PFSK-1 (cell line): ENCODE data around the gene LHPP.

ENCODE experiments used
- FOXP2 ChIP-seq: optimal IDR thresholded peaks from 2 replicates; pipeline ENCODE3; 2011; ENCODE audit warnings: borderline replicate concordance, control low read depth, inconsistent platforms; ENCODE audit not compliant: insufficient read depth; ENCODE audit errors: extremely low read length, extremely low read depth
- POLR2AphosphoS5 ChIP-seq: IDR thresholded peaks from 2 replicates; pipeline ENCODE4 v1.6.1; 2012; ENCODE audit warnings: low read depth, mild to moderate bottlenecking, control low read depth, low read length, moderate library complexity
- REST ChIP-seq, 2 experiments: IDR thresholded peaks; 2 replicates each; pipeline versions ENCODE4 v1.6.1 to v1.8.0; 2011 to 2012; ENCODE audit warnings: low read depth in 2 of 2, low read length in 2 of 2, control low read depth in 1 of 2, inconsistent platforms in 1 of 2, mild to moderate bottlenecking in 1 of 2, moderate library complexity in 1 of 2; ENCODE audit not compliant: insufficient read depth in 1 of 2
- SIN3A ChIP-seq: IDR thresholded peaks from 2 replicates; pipeline ENCODE4 v1.6.1; 2012; ENCODE audit warnings: mild to moderate bottlenecking, low read length, moderate library complexity, borderline replicate concordance; ENCODE audit not compliant: insufficient read depth
- TAF1 ChIP-seq: IDR thresholded peaks from 2 replicates; pipeline ENCODE4 v1.6.1; 2012; ENCODE audit warnings: low read length, control low read depth, borderline replicate concordance; ENCODE audit not compliant: insufficient read depth

The LHPP gene

GRCh38 chr10:124605481-124605855 is 143.8 kb downstream of the LHPP start:
- TF ChIP-seq FOXP2 (no peak), SIN3A (no peak), TAF1 (no peak)

- no peak for TF ChIP-seq TAF1
- TF ChIP-seq REST (IDR thresholded peaks at IDR 0.05; ENCODE audit: insufficient read depth in 1 of 2, low read depth in 2 of 2, low read length in 2 of 2): no peak
- no peak for TF ChIP-seq SIN3A
- TF ChIP-seq FOXP2: no peak
- no peak for TF ChIP-seq POLR2AphosphoS5
Measured at GRCh38 chr10:124605856-124606812, 144.5 kb downstream of the LHPP start.

GRCh38 chr10:124606822-124607221 is 145.2 kb downstream of the LHPP start:
- TF ChIP-seq FOXP2: no peak

- TF ChIP-seq TAF1: no peak
- no peak for TF ChIP-seq SIN3A
- TF ChIP-seq REST (IDR thresholded peaks at IDR 0.05; ENCODE audit: insufficient read depth in 1 of 2, low read depth in 2 of 2, low read length in 2 of 2): no peak
- TF ChIP-seq POLR2AphosphoS5: no peak
- TF ChIP-seq FOXP2: no peak
Measured at GRCh38 chr10:124607693-124608092, 146.1 kb downstream of the LHPP start.

- TF ChIP-seq TAF1 (no peak), POLR2AphosphoS5 (no peak), FOXP2 (no peak), REST (IDR thresholded peaks at IDR 0.05; ENCODE audit: insufficient read depth in 1 of 2, low read depth in 2 of 2, low read length in 2 of 2) (no peak), SIN3A (no peak)
Measured at GRCh38 chr10:124608093-124608721, 146.6 kb downstream of the LHPP start.

- TF ChIP-seq SIN3A: no peak
- TF ChIP-seq TAF1: no peak
- no peak for TF ChIP-seq FOXP2
- no peak for TF ChIP-seq POLR2AphosphoS5
- no peak for TF ChIP-seq REST (IDR thresholded peaks at IDR 0.05; ENCODE audit: insufficient read depth in 1 of 2, low read depth in 2 of 2, low read length in 2 of 2)
Measured at GRCh38 chr10:124609698-124610097, 148.1 kb downstream of the LHPP start.
